Measurements from ENCODE around the gene LSS.

LSS gene

DNA sequence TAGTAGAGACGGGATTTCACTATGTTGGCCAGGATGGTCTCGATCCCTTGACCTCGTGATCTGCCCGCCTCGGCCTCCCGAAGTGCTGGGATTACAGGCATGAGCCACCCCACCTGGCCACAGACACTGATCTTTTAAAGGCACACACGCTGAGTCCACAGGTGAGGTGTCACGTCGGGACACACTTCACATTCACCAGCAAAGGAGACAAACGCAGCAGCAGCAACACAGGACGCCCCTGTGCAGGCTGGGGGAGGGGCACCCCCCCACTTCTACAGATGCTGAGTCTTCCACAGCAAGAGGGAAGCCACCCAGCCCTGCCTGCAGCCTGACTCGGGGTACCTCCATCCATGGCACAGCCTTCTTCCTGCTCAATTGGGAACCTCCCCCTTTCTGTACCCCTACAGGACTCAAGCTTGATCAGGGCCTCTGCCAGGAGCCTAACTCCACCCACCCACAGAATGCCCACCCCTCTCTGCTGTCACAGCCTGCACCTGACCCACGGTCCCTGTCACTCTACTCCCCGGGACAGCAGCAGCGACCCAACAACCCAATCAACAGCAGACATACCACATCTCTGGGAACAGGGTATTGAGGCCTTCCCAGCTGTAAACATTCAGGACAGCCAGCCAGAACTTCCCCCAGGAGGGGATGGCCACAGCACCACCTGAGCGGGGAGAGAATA is 9.5 kb downstream of the LSS start:
- DNase-seq: no peak
- no peak for ATAC-seq

DNA sequence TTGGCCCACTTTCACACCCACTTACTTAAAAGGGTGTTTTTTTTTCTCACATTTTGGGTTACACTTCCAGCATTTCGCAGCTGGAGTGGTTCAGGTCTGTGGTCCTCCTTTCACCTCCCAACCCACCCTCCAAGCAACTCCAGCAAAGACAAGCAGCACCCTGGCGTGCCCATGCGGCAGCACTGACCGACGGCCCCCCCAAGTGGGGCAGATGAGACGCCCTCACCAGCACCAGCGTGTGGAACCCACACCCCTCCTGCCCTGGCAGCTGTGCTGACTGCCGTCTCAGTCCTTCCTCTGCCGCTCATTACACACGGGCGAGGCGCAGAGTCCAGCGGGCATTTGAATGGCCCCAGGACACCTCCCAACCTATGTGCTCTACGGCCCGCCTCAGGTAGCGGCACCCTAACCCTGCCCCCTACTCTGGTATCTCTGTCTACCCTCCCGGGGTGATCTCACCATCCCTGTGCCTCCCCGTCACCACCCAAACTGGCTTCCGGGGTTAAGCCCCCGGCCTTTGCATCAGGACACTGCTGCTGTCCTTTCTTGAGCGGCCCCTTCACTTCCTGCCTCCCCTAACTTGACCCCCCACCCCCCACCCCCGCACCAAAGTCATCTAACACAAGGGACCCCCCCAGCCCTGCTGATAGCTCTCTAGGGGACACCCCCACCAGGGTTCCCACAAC is 10.9 kb downstream of the LSS start:
- ATAC-seq (no peak), DNase-seq (no peak)

DNA sequence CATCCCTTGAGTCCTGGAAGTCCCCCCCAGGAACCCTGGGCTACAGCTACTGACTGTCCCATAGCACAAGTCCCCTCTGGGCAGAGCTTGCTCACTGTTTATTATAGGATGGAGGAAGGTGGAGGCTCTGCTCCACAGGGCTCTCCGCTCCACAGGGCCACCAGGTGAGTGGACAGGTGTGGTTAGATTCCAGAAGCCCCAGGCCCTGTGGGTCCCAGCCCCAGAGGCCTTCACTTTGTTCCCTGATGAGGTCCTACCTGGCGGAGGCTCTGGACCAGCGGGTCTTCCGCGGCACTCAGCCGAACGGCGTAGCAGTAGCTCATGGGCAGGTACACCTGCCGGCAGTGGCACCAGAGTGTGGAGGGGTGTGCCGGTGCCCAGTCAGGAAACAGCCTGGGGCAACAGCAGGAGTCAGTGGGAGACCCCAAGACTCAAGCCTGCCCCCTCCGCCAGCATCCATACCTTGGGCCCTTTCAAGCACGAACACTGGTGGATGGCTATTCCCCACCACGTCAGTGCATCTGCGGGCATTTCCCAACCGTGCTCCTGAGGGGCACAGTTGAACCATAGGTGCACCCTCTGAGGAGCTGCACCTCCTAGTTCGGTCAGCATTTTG is 12.3 kb downstream of the LSS start:
- no peak for ATAC-seq
- DNase-seq: no peak

DNA sequence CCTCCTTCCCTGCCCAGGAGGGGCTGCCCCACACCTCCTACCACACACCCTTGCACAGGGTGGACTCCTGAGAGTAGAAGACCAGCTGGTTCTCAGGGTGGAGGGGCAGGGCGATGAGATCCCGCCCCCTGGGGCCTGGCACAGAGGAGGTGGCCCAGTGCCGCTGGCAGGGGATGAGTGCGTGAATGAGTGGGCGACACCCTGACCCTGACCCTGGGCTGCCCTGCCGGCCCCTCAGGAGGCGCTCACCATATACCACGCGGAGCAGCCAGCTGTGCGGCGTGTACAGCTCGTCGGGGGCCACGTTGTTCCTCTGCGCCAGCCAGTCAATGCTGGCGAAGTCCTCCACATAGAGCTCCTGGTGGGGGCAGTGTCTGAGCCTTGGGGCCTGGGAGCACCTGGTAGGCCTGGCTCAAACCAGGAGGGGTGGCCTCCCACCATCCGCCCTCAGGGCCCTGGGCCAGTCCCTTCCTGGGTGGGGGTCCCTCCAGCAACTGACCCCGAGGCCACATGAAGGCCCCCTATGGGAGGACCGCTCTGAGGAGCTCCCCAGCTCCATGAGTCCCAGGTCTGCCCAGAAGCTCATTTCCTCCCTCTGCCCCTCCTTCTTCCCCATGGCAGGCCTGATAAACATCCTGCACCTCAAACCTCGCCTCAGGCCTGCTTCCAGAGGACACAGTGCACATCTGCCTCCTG is 13.0 kb downstream of the LSS start:
- DNase-seq (no peak), ATAC-seq (no peak)

DNA sequence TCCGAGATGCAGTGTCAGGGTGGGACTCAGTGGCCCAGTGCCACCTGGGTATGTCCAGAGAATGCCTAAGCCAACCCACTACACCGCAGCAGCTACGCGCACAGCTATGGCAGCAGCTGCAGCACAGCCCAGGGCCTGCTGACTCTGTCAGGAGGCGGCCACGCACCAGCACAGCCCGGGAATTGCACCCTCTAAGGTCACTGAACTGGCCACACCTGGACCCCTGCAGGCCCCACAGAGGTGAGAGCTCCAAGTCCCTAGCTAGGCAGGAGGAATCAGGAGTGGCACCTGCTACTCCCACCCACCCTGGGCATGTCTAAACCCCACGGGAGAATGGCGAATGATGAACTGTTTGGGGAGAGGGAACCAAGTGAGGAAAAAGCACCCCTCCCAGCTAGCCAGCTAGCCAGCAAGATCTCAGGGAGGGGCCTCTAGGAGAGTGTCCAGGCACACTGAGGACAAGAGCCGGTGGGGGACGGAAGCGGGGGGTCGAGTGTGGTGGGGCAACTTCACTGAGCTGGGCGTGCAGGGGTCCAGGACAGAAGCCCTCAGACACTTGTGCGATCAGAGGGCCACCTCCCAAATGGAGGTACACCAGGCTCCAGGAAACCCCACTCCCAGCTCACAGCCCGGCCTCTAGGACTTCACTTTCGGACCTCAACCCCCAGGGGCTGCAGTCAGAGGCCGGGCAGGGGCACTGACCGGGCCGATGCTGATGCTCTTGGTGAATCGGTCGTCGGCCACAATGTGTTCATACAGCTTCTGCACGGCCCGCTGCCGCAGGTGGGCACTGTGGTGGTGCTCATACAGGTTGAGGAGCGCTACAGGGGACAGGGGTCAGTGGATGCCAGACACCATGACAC is 13.9 kb downstream of the LSS start:
- ATAC-seq (no peak), DNase-seq (no peak)

DNA sequence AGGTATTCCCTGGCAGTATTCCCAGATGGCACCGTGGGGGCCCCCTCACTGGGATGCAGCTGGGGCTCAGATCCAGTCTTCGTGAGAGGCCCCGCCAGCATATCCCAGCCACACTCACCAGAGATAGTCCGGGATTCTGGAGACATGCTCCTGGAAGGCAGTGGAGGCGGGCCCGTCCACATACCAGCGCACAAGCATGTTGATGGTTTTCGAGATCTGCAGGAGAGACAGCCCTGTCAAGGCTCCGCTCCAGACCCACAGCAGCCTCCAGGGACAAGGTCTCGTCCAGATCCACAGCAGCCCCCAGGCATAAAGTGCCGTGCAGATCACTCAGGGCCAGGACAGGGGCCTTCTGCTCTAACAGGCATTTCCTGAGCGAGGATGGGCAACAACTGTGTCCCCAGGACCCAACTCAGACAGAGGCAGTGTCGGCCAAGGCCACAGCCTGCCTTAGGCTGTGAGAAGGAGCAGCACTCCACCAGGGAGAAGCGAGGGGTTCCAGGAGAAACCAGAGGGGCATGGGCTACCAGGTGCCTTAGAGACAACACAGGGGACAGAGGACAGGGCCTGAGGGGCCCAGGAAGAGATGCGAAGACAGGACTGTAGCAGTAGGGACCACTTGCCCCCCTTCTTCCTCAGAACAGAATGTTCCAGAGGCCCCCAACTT is 14.8 kb downstream of the LSS start:
- ATAC-seq: no peak

DNA sequence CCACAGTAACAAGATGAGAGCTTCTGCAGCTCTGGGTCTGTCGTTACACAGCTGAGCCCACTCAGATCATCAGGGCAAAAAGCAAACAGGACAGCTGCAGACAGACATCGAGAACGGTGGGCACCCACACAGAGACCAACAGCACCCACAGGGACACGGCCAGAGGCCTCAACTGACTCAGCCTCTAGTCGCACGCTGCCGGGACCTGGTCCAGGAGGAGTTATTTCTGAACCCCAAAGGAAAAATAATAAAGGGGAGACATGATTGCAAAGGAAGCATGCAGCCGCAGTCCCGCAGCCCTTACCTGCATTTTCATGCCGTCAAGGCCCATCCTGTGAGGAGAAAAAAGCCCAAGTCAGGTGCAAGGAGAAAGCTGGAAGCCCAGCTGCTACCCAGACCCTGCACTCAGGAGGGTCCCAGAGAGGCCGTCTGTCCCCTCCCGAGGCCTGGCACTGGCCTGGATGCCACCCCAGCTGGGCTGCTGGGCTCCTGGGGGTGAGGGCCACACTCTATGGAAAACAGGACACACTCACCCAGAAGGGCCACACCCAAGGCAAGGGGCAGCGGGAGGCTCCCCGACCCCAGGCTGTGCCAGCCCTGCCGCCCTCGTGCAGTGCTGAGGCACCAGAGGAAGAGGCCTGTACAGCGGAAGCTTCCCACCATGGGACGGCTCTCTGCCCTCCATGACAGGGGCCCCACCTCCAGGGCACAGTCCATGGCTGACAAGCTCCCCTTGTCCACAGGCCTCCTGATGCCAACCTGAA is 15.7 kb downstream of the LSS start:
- DNase-seq: no peak
- ATAC-seq: no peak

More for the DNA sequence above, 14.8 kb downstream of the LSS start:
- DNase-seq: no peak

DNA sequence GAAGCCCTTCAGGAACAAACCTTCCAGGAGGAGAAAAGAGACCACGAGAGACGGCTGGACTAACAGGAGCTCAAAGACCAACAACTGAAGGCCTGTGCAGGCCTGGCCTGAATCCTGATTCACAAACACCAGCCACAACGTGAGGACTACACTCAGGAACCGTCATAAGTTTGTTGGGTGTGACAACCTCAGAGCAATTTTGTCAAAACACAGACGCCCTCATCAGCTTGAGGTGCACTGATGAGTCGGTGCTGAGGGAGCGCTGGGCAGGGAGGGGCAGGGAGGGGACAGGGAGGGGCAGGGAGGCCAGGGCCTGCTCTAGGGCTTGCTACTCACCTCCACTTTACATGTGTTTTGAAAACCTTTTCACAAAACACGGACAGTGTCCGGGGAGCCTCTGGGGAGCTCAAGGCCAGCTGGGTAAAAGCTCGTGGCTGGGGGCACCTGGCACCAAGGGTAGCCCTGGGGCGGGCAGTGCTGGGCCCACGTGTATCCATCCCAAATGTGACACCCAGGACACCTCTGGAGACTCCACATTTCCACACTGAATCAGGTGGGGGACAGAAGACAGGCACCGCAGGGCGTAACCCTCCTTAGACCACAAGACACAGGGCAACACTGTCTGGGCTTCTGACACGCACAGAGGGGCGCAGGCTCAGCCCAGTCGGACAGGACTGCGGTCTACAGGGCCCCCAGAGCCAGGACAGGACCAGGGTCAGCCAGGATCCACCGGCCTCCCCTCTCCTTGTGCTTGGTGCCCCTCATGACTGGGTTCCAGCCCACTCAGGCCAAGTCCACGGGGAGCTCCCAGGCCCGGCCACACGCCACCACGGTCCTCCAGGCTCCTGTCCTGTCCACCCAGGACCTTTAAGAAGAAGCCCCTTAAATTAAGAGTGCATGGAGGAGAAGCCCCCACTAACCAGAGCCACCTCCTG is 16.5 kb downstream of the LSS start:
- DNase-seq: no peak
- ATAC-seq: no peak

DNA sequence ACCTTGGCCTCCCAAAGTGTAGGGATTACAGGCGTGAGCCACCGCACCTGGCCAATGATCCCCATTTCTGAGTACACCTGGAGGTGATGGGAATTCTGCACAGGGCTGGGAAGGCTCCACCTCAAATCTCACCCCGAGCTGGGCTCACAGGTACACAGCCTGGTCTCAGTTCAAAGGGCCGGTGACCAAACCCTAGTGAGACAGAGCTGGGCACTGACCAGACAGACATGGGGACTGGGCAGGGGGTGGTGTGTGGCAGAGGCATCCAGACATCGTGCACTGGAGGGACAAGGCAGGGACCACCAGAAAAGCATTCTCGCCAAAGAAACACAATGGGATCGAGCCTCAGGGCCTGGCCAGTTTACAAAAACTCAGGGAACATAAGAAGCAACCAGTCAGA is 17.2 kb downstream of the LSS start:
- ATAC-seq (no peak), DNase-seq (no peak)

DNA sequence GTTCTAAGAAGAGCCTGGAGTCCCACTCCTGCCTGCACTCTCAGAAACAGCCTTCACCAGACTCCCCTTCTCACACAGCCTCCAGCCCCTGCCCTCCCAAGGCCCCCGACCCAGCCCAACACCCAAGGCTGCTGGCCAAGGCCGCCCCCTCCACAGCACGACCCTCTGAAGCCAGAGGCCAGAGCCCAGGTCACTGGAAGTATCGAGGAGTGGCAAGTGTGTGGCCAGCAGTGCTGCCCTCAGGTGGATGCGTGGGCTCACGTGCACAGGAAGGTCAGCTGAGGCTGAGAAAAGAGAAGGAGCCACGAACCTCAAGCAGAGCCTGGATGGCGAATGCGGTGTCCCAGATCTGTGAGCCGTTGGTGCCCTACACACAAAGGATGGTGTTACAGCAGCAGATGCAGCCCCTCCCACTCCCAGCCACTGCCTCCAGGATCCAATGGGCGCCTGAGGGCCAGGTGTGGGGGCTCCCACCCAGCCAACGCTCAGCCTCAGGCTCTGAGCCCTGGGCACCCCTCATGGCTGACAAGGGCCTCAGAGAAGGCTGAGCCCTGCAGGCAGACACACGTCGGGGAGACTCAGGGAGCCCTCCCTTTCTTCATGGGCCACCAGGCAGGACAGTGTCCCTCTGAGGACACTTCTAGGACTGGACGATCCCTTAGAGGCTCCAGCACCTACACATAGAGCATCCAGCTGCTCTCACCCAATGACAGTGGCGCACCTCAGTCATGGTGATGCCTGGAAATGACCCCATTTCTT is 18.0 kb downstream of the LSS start:
- ATAC-seq (no peak), DNase-seq (no peak)

DNA sequence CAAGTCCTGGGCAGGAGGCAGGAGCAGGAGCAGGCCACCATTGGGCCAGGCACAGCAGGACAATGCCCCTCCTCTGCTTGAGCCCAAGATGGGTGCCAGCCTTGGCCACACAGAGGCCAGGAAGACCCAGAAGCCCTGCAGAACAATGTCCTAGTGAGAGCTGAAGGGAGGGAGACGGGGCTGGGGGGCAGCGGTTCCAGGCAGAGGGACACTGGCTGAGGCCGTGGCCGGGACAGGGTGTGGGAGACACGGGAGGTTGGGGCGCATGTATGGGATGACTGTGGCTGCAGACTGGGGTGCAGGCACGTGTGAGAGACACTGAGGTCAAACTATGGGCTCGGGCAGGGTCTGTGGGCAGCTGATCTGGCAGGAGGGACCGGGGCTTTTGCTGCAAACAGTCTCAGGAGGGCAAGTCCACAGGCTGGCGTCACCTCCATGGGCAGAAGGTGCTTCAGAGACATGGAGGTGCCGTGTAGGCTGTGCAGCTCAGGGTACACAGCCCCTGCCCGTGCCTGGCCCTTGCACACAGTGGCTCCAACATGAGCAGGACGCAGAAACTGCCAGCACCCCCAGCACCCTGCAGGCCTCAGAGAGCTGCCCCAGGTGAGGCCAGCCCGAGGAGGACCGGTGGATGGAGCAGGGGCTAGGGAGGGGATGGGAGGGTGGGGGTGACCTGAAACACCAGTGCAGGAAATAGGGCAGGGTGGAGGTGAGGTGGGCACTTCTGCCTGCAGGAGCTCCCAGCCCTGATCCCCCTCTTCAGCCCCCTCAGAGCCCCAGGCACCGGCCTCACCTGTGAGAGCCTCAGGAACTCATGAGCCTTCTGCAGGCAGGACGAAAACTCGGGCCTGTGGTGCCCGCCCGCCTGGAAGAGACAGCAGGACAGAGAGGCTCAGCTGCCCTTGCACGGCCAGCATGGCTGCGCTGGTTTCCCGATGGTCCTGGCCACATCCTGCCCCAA is 19.5 kb downstream of the LSS start:
- ATAC-seq (no peak), DNase-seq (no peak)

DNA sequence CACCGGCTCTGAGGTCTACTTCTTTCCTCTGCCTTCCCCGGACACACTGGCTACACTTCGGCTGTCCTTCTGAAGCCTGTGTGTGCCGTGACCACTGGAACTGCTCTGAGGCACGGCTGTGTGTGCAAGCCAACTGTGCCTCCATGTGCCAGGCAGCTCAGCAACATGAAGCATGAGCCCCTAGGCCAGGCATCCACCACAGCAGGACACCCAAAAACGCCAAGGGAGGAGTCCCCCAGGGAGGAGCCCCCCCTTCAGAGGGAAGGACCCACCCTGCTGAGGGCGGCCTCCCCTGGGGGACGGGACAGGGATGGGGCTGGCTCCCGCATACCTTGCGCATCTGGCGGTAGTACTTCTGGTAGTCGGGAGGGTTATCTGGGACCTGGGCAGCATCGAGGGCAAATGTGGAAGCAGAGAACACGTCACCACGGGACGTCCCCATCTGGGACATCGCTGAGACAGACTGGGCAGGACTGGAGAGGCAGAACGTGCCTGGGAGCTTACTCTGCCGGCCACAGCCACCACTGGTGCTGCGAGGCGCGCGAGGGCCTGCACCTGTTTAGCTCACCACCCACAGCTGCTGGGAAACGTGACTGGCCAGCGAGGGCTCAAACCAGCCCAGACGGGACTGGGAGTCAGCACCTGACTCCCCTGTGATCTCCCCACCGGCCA is 20.5 kb downstream of the LSS start:
- DNase-seq (no peak), ATAC-seq (no peak)

DNA sequence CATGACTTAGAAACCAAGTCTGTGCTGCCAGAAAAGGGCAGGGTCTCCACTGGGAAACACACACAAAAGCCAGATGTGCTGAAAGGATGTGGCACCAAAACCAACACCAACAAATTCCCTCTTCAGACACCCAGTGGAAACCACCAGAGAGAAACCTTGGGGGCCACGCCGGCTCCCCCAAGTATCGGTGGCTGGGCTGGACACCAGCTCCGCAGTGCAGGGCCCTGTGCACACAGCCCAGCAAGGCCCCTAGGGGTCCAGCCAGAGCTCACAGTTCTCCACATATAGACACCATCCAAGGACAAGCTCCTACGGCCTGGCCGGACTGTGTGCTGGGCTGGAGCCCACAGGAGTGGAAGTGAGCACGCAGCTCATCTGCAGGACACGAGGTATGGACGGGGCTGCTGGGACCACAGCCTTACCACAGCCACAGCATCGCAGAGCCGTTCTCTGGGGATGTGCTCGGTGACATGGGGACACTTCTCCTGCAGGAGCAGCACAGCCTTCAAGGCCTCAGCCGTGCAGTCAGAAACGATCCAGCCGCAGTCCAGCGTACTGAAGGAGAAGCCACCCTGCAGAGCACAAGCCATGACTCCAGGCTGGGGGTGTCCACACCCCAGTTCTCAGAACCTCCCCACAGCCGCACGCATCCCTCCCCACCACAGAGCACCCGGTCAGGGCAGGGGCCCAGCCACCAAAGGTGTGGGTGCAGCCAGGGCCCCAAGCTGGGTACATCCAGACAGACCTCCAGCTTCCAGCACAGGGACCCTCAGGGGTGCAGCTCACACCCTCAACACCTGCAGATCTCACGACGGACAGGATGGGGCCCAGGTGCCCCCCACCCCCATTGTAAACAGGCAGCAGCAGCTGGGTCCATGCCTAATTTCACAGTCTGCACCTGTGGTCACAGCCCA is 21.3 kb downstream of the LSS start:
- no peak for DNase-seq
- no peak for ATAC-seq

DNA sequence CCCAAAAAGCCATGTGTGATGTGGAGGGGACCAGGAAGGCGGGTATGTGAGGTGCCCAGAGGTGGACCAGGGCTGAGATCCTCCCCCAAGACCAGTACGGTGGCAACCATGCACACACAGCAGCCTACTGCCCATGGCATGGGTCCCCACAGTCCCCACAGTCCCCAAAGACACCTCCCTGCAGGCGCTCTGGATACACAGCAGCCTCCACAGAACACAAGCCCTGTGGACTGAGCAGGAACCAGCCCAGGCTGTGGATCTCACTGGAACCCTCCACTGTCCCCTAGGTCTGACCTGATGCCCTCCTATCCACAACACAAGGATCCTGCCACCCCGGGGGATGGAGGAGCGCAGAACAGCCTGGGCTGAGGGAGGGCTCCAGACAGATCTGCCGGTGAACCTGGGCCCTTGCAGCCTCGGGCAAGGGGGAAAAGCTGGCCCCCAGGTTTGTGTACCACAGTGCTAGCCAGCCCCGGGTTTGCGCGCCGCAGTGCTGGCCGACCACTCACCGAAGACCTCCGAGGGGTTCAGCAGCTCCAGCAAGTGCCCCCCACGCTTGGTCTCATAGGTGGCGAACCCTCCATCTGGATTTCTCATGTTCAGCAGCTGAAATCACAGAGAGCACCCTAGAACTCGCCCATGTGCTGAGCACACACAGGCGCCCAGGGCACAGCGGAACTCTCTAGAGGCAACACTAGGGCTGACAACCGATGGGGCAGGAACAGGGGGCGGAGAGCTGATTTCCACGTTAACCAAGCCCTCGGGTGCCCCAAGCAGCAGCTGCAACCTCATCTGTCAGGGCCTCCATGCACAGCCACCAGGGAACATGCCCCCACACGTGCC is 22.2 kb downstream of the LSS start:
- ATAC-seq: no peak
- DNase-seq: no peak

DNA sequence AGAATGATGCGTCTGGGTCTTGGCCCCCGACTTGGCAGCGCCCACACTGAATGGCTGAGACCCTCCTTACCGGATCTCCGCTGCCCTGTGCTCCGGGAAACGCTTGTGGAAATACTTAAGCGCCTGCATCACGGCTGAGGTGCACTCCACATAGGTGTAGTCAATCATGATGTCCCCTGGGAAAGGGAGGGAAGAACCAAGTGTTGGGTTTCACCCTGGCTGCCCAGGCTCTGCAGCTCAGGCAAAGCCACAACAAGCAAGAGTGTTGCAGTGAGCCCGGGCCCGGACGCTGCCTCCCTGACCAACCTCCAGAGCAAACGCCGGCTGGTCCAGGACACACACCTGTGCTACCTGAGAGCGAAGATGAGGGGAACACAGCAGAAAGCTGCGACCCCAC is 22.8 kb downstream of the LSS start:
- DNase-seq (no peak), ATAC-seq (no peak)

Data from stimulated activated naive CD8-positive, alpha-beta T cell treated with anti-CD3 and anti-CD28 coated beads, Interleukin-15, Interleukin-2, amounts not matched to agents 100 U/mL and 50 U/mL, for 24 hours (primary cell).